NCI-H187 treated with DMSO at 0.1 percent for 48 hours (cell line): ENCODE measurements around the gene TENT5C.

Source experiments
- DNase-seq: peaks from one replicate; lab custom pipeline; 2025; lab: John Stamatoyannopoulos, UW

The TENT5C gene

DNA sequence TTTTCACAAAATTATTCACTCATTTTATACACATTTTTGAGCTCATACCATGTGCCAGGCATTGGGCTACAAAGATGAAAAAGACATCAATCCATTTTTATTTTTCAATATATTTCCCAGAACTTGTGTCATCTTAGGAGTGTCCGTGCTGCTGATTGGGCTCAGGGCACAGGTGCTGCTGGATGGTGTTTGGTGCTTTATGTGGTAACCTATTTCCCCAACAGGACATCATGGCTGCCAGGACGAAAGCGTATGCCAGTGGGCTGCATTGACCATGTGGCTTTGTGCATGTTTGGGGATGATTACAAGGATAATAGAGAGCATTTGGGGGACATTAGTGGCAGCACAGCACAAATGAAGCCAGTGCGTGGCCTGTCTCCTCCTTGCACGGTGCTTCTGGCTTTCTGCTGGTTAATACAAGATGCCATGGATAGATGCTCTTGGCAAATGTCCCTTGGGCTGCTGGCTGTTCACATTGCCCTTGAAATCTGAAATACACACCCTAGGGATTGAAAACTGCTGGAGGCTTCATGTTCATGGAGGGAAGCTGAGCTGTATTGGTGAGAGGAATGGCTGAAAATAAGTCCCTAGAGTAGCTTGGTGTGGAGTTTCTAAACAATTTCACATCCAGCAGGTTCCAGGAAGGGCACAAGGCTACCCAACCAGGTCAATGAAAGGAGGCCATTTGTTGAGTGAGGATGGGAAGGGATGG is 52.3 kb downstream of the TENT5C start:
- DNase-seq, result no peak

GRCh38 chr1:117658676-117659075 is 52.8 kb downstream of the TENT5C start:
- no peak for DNase-seq

DNA sequence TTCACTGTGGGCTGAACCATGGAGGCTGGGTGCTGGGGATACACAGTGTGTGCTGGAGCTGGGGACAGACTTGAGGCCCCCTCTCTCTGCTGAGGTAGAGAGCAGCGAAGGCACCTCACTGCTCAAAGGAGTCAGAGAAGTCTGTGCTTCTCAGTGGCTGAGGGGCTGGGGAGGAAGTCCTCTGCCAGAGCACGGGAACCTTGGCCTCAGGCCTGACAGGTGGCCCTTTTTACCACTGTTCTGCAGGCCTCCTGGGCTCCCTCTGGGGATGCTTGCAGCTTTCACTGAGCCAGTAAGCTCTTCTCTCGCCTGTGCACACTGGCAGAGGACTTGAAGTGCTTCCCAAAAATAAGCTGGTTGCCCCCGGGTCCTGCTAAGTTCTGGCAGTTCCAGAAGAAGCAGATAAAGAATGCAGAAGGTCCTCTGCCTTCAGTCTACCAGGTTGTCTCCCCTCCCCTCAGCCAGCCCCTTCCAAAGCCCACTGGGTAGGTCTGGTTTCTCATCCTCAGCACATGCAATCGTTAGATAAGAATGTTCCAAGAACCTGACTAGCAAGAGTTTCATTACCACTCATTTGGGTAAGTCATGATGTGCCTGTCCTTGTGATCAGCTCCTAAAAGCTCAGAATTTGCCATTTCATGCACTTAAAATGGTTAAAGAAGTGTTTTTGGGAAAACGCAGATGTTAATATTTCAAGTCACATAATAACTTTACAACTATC is 53.9 kb downstream of the TENT5C start:
- DNase-seq, result no peak

DNA sequence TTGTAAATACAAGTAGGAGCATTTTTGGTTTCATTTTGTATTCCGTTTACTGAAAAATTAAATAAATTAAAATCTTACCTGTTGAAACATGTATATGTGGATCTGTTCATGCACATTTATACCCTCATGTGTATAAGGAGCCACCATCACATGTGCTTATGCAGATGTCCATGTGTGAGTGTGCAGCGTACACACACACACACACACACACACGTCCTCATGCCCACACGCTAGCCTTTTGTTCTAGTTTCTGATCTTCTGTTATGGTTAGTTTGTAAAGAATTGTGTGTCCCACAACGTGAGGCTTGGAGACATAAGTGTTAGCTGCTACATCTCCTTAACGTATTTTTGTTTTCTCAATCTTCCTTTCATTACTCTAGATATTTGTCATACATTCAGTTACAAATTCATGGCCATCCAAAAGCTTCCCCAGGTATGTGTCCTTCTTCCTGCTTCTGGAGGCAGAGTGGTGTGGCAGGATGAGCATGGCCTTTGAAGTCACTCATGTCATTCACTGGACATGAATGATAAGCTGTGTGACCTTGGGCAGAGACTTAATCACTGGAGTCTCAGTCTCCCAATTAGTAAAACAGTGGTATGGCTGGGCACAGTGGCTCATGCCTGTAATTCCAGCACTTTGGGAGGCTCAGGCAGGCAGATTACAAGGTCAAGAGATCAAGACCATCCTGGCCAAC is 54.6 kb downstream of the TENT5C start:
- no peak for DNase-seq

- DNase-seq, result no peak
Observed at GRCh38 chr1:117661027-117661426, 55.2 kb downstream of the TENT5C start.

DNA sequence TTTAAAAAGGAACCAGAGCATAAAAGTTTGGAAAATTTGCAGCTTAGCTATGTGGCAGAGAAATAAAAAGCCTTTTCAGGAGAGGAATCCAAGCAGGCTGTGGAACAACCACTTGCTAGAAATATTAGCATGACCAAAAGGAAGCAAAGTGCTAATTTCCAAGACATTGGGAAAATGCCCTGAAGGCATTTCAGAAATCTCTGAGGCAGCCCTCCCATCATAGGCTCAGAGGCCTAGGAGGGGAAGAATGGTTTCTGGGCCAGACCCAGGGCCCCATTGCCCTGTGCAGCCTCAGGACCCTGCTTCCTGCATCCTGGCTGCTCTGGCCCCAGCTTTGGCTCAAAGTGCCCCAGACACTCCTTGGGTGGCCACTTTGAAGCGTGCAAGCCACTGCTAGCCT is 56.8 kb downstream of the TENT5C start:
- no peak for DNase-seq

DNA sequence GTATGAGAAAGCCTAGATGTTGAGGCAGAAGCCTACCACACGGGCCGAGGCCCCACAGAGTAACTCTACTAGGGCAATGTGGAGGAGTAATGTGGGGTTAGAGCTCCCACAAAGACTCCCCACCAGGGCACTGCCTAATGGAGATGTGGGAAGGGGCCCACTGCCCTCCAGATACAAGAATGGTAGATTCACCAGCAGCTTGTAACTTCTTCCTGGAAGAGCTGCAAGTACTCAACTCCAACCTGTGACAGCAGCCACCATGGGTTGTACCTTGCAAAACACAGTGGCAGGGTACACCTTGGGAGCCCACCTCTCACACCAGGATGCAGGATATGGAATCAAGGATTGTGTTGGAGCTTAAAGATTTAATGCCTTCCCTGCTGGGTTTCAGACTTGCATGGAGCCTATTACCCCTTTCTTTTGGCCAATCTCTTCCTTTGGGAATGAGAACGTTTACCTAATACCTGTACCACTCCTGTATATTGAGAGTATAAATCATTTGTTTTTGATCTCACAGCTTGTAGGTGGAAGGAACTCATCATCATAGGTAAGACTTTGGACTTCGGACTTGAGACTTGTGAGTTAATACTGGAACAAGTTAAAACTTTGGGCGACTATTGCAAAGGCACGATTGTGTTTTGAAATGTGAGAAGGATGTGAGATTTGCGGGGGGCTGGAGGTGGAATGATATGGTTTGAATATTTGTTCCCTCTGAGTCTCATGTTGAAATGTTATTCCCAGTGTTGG is 57.5 kb downstream of the TENT5C start:
- no peak for DNase-seq

DNA sequence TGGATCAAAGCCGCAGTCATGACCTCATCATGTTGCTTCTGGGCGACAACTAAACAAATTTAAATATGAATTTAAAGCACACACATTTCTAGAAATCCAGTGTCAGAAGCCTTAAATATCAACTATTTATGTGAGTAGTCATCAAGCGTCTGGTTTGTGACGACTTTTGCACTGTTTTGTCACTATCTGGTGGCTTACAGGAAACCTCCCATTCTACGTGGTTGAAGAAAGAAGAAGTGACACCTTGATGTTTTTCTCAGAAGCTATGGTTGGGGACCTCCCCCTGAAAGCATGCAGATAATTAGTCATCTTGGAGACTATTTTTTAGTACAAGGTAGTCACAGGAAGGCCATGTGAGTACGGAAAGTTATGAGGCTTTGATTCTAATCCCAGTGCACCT is 58.5 kb downstream of the TENT5C start:
- DNase-seq, result no peak

- no peak for DNase-seq
Observed at GRCh38 chr1:117665556-117666270, 59.9 kb downstream of the TENT5C start.

DNA sequence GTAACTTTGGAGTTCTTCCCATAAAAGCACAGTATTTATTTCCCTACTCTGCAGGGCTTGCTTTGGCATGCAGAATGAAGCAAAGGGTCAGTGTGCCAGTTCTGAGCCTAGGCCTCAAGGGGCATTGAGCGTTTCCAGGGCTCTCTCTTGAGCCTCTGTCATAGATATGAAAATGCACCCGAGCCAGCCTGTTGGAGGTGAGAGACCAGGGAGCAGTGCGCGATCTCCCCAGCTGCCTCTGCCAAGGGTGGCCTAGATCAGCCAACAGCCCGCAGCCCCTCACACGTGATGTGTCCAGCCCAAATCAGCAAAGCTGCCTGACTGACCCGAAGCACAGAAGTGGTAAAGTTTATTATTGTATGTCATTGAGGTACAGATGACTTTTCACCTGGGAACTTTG is 63.7 kb downstream of the TENT5C start:
- no peak for DNase-seq

- no peak for DNase-seq
Observed at GRCh38 chr1:117670976-117671780, 65.3 kb downstream of the TENT5C start.

DNA sequence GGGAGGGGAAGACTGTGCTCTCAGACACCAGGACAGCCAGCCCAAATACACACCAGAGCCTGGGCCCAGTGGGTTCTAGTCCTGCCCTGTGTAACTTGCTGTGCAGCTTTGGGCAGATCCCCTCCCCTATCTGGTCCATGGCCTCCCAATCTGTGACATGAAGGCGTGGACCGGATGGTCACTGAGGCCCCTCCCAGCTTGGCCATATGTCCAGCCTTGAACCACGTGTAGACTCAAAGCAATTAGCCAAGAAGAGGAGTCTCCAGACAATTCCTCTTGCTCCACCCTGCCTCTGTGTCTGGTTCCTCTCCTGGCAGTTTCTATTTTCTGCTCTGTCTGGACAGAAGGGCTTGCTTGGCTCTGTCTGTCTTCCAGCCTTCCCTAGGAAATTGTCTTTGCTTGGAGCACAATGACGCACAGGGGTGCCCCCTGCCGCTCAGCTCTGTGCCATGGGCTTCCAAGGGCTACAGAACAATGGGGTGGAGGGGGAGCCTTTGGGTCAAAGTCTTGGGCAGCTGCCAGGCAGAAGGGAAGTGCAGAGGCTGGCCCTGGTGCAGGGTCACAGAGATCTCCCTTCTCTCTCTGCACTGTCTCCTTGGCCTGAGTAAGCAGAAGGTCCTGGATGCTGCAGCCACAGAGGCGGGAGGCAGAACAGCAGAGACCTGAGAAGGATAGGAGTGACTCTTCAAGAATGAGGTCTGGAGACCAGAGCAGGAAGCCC is 66.1 kb downstream of the TENT5C start:
- no peak for DNase-seq

DNA sequence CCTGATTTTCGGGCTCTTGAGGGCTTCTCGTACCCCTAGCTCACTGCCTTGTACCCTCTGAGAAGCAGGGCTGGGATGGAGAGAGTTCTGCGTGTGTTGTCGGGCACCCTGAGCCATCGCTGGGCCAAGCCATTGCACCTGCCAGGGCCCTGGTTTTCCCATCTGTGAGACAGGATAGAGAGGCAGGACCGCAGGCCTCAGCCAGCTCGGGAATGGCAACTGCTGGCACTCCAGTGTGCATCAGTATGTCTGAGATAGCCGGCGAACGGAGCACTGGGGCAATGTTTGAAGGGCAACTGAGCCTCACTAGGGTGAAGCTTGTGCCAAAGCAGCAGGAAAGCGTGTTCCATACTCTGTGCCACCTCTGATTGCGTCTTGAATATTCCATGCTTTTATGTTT is 66.9 kb downstream of the TENT5C start:
- DNase-seq, result no peak

GRCh38 chr1:117673405-117673804 is 67.6 kb downstream of the TENT5C start:
- no peak for DNase-seq

DNA sequence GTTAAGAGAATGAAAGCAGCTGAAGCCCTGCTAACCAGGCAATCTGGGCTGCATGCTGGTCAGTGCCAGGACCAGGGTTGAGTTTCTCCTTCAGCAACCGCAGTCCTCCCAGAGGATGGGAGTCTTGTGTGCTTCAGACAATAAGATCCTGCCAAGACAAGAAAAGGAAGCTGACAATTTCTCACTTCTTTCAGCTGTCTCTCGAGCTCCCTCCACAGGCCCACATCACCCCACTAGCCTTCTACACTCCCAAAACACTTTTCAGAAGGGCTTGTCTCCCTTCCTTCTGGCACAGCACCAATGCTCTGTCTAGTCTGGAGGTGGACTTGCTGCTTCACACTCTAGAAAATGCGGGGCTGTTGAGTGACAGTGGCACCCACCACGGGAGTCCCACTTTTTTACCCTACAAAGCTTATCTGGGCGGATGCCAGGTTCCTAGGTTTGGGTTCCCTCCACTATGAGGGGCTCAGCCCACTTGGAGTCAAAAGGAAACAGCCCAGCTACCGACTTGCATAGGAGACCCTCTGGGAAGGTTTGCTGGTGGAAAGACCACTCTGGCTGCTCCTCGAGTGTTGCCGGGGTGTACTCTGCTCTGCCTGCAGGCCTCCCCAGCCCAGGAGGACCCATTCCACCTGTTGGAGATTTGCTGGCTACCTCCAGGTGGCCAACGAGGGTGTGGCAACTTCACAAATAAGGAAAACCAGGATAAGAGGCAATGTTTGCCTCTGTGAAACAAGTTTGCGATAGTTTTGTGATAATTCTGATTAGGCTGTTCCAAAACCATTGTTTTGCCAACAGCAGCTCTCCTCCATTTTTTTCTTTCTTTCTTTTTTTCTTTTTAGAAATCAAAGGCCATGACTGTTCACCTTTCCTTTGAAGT is 68.9 kb downstream of the TENT5C start:
- no peak for DNase-seq

GRCh38 chr1:117675907-117676430 is 70.1 kb downstream of the TENT5C start:
- DNase-seq, result no peak

GRCh38 chr1:117676615-117677130 is 70.8 kb downstream of the TENT5C start:
- DNase-seq, result no peak
